ENCODE results near the gene FAM174C.

- TF ChIP-seq, protein P1, sequence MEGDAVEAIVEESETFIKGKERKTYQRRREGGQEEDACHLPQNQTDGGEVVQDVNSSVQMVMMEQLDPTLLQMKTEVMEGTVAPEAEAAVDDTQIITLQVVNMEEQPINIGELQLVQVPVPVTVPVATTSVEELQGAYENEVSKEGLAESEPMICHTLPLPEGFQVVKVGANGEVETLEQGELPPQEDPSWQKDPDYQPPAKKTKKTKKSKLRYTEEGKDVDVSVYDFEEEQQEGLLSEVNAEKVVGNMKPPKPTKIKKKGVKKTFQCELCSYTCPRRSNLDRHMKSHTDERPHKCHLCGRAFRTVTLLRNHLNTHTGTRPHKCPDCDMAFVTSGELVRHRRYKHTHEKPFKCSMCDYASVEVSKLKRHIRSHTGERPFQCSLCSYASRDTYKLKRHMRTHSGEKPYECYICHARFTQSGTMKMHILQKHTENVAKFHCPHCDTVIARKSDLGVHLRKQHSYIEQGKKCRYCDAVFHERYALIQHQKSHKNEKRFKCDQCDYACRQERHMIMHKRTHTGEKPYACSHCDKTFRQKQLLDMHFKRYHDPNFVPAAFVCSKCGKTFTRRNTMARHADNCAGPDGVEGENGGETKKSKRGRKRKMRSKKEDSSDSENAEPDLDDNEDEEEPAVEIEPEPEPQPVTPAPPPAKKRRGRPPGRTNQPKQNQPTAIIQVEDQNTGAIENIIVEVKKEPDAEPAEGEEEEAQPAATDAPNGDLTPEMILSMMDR (IDR thresholded peaks at IDR 0.05) = no peak
- TF ChIP-seq POLR2A (IDR thresholded peaks at IDR 0.05) = no peak
Measured at GRCh38 chr19:1270213-1270853, 5.0 kb upstream of the FAM174C start.

Measured in thyroid gland (tissue), 4 donors.